Mucosa of descending colon (tissue), 3 donors: Measurements from ENCODE around the gene DTD2. TPM values are rescaled to one million over a fixed set of nuclear protein-coding genes. Genes with fewer than 3 reads are reported as not detected.

Experiments
- ATAC-seq: fragments of 200-7000 bp; cut with Tn5 transposase; one replicate; pipeline ENCODE4 v1.9.1; 2020; ENCODE audit warnings: mild to moderate bottlenecking, moderate library complexity
- DNase-seq, 3 donors: peaks; one replicate each; pipeline ENCODE4 v3.0.0-alpha.2; 2020
- H3K36me3 ChIP-seq: fragments of 200-600 bp; one replicate; pipeline ENCODE4 v1.8.0; 2021; ENCODE audit warnings: low read depth, mild to moderate bottlenecking
- H3K4me1 ChIP-seq: fragments of 200-600 bp; one replicate; pipeline ENCODE4 v1.8.0; 2021; ENCODE audit warnings: low read depth, mild to moderate bottlenecking
- H3K4me3 ChIP-seq: fragments of 200-600 bp; one replicate; pipeline ENCODE4 v1.8.0; 2021; ENCODE audit warnings: mild to moderate bottlenecking
- H3K9me3 ChIP-seq: fragments of 200-600 bp; one replicate; pipeline ENCODE4 v1.8.0; 2021; ENCODE audit warnings: mild to moderate bottlenecking
- intact Hi-C, 2 donors: fragments of 100-400 bp; cut with DNase I in 1 of 2; cut with micrococcal nuclease in 1 of 2; formaldehyde crosslinking; loops; one replicate each; pipeline versions ENCODE4 v1.11.0 to v1.11.1; 2022; cut with DNase I, micrococcal nuclease
- total RNA-seq, 3 donors: library from RNA; stranded (reverse); fragmentation: NEBNext Ultra II Directional in 2 of 3; extraction: Animal tissue kit (Norgen Biotek cat#: 25700) in 2 of 3; gene quantifications; one replicate each; pipeline versions ENCODE4 v1.2.1 to v1.2.4, GENCODE V29; 2021 to 2023
- TF ChIP-seq, protein P1 (sequence below): fragments of 200-600 bp; IDR thresholded peaks from one replicate; pipeline ENCODE4 v1.8.0; 2022; ENCODE audit warnings: antibody characterized with exemption, mild to moderate bottlenecking
- donor health status: DM: no; HTN: no; CAD: no; lungs with moderate emphysema.
- donor health status: DM: no; HTN: no; CAD: no.
- donor health status: DM: no; HTN: yes; CAD: no.

Gene DTD2
- total RNA-seq, 3 donors from 2014 or later, result 11.3 to 14.6 (median 13.4) TPM

DNA sequence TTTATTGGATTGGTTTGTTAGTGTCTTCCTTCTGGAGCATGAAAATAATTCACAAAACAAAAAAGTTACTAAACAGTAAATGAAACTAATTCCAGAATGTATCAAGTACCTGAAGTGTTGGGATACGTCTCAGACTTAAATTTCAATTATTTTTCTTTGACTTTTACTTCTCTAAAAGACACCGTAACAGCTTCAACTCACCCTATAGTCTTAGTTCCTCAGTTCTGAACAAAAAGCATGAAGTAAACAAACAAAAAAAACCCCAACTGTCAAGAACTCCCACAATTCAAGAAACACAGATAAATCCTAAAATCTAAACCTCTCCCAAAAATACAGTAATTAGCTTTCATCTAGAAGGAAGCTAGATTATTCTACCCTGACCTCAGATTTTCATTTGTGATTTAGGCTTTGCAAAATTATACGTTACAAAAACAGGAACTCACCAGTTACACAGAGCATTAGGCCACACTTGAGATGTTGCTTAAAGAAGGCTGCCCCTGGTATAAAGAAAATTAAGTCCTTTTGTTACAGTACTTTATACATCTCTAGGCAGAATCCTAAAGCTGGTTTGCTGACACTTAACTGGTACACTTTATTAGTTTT is 47.2 kb downstream of the DTD2 start:
- intact Hi-C loops, result no loop called here
- TF ChIP-seq, protein P1, sequence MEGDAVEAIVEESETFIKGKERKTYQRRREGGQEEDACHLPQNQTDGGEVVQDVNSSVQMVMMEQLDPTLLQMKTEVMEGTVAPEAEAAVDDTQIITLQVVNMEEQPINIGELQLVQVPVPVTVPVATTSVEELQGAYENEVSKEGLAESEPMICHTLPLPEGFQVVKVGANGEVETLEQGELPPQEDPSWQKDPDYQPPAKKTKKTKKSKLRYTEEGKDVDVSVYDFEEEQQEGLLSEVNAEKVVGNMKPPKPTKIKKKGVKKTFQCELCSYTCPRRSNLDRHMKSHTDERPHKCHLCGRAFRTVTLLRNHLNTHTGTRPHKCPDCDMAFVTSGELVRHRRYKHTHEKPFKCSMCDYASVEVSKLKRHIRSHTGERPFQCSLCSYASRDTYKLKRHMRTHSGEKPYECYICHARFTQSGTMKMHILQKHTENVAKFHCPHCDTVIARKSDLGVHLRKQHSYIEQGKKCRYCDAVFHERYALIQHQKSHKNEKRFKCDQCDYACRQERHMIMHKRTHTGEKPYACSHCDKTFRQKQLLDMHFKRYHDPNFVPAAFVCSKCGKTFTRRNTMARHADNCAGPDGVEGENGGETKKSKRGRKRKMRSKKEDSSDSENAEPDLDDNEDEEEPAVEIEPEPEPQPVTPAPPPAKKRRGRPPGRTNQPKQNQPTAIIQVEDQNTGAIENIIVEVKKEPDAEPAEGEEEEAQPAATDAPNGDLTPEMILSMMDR, result no peak

DNA sequence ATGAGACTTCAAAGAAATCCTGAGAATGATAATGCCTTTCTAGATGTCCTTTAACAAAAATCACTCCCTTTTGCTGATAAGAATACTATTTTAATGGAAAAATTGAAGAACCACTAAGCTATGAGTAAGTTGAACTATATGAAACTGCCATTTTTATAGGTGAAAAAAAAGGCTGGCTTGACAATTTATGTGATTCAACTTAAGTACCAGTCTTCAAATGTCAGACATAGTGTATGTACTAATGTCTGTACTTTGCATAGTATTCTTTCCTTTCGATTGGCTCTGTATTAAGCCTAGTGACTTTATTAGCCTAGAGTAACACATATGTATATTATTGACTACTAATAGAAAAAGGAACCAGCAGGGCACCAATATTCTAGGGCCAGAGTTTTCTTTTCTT is 48.9 kb downstream of the DTD2 start:
- ATAC-seq (no peak), DNase-seq (no peak)
- TF ChIP-seq, protein P1, result no peak
- Histone ChIP-seq H3K4me3 (no peak overlapping the region), H3K36me3 (no peaks in the 10 kb centered on the region), H3K9me3 (no peaks in the 10 kb centered on the region), H3K4me1 (peaks cover 11% of the 10 kb centered on the region)
- intact Hi-C loops, result no loop called here

More for the DNA sequence above, 47.2 kb downstream of the DTD2 start:
- DNase-seq, result no peak
- Histone ChIP-seq H3K9me3 (no peaks in the 10 kb centered on the region), H3K4me3 (no peak overlapping the region), H3K4me1 (peaks cover 10% of the 10 kb centered on the region), H3K36me3 (no peaks in the 10 kb centered on the region)
- ATAC-seq, result no peak

DNA sequence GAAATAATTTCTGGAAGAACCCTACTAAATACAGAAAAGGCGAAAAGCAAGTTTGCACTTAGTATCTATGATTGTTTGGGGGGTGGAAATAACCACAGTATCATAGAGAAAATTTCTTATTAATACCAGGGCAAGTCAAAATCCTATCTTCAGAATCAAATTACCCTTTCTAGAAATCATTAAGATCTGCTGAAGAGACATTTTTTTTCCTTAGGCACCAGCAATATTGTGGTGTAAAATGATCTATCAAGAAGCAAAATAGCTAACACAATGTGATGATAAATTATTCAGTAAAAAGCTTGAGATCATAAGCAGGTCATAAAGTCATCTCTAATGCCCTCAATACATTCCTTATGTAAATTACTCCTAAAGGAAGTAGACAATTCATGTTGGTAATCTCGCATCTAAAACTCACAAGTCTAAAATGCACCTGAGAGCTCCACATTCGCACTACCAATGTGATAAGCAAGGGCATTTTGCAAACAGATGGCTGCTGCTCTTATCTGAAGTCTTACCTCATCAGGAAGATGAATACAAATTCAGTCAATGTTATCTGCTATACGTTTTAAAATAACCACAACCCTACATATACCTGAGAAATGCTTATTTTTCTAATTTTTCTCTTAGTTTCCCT is 51.6 kb downstream of the DTD2 start:
- DNase-seq (no peak), ATAC-seq (peak; percentile 45)
- H3K4me1 ChIP-seq, result peaks cover 24% of the 10 kb centered on the region
- H3K4me3 ChIP-seq, result no peak overlapping the region
- intact Hi-C loops, result no loop called here
- H3K9me3 ChIP-seq, result no peaks in the 10 kb centered on the region
- TF ChIP-seq, protein P1, result no peak
- no peaks in the 10 kb centered on the region for H3K36me3 ChIP-seq

DNA sequence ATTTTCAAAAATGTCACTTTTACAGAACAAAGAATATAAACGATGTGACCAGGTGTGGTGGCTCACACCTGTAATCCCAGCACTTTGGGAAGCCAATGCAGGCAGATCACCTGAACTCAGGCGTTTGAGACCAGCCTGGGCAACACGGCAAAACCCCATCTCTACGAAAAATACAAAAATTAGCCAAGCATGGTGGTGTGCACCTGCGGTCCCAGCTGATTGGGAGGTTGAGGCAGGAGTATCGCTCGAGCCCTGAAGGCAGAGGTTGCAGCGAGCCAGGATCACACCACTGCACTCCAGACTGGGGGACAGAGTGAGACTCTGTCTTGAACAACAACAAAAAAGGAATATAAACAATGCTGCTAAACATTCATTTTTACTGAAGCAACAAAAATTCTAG is 52.2 kb downstream of the DTD2 start:
- no peak overlapping the region for H3K4me3 ChIP-seq
- peaks cover 24% of the 10 kb centered on the region for H3K4me1 ChIP-seq
- TF ChIP-seq, protein P1, result no peak
- ATAC-seq, result no peak
- H3K9me3 ChIP-seq, result no peaks in the 10 kb centered on the region
- intact Hi-C loops, result no loop called here
- DNase-seq, result no peak
- no peaks in the 10 kb centered on the region for H3K36me3 ChIP-seq

DNA sequence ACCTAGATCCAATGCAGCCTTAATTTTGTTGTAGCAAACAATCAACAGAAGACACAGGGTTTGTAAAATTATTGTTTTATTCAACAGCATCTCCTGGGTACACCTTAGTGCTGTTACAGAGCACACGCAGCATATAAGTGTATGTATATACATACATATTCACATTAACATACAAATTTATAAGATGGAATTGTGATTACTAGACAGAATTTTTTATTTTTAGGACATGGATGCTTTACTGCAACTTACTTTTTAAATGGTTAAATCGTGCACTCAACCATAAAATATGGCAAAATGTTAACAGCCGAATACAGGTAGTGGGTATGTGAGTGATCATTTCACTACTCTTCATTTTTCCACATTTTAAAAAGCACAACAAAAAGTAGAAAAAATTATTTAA is 53.6 kb downstream of the DTD2 start:
- intact Hi-C loops, result no loop called here
- TF ChIP-seq, protein P1, result no peak
- Histone ChIP-seq H3K4me1 (peaks cover 24% of the 10 kb centered on the region), H3K36me3 (no peaks in the 10 kb centered on the region), H3K9me3 (no peaks in the 10 kb centered on the region), H3K4me3 (no peak overlapping the region)
- ATAC-seq (no peak), DNase-seq (no peak)
